ENCODE data around the gene HACD2.

- TF ChIP-seq EZH2 (IDR thresholded peaks at IDR 0.05; ENCODE audit: insufficient read depth, poor library complexity, severe bottlenecking): no peak
- no peak for TF ChIP-seq EZH2phosphoT487 (IDR thresholded peaks at IDR 0.05; ENCODE audit: insufficient read depth, low read depth)
These were observed 138.2 kb downstream of the HACD2 start for GRCh38 chr3:123446610-123447109.

Measured in GM23248 (cell line).